Glutamatergic neuron (in vitro differentiated cells): ENCODE data around the gene MRI1. TPM values are rescaled to one million over a fixed set of nuclear protein-coding genes. Genes with fewer than 3 reads are reported as not detected.

Source experiments
- DNase-seq: peaks from one replicate; pipeline ENCODE4 v3.0.0; 2022
- H3K27ac Mint-ChIP-seq: one replicate; pipeline ENCODE4 v1.8.0; 2020; ENCODE audit warnings: mild to moderate bottlenecking, mixed read lengths, inconsistent platforms; ENCODE audit not compliant: unreplicated experiment
- H3K27me3 Mint-ChIP-seq: one replicate; pipeline ENCODE4 v1.8.0; 2020; ENCODE audit warnings: mild to moderate bottlenecking, moderate library complexity, mixed read lengths, inconsistent platforms; ENCODE audit not compliant: unreplicated experiment
- H3K36me3 Mint-ChIP-seq: one replicate; pipeline ENCODE4 v1.8.0; 2020; ENCODE audit warnings: mild to moderate bottlenecking, mixed read lengths, inconsistent platforms; ENCODE audit not compliant: unreplicated experiment
- H3K4me1 Mint-ChIP-seq: one replicate; pipeline ENCODE4 v1.8.0; 2020; ENCODE audit warnings: mild to moderate bottlenecking, low read depth, mixed read lengths, inconsistent platforms; ENCODE audit not compliant: unreplicated experiment
- H3K4me3 Mint-ChIP-seq: one replicate; pipeline ENCODE4 v1.8.0; 2020; ENCODE audit warnings: mild to moderate bottlenecking, mixed read lengths, inconsistent platforms; ENCODE audit not compliant: unreplicated experiment
- H3K9me3 Mint-ChIP-seq: one replicate; pipeline ENCODE4 v1.8.0; 2020; ENCODE audit warnings: mild to moderate bottlenecking, moderate library complexity, mixed read lengths, inconsistent platforms; ENCODE audit not compliant: unreplicated experiment
- total RNA-seq: library from RNA; stranded (reverse); fragmentation: NEBNext Ultra II Directional; extraction: Animal tissue kit (Norgen Biotek cat#: 25700); gene quantifications from one replicate; pipeline ENCODE4 v1.2.1, GENCODE V29; 2021; ENCODE audit not compliant: unreplicated experiment
- TF ChIP-seq, protein P1 (sequence below): fragments of 200-600 bp; sonication (generic); IDR thresholded peaks from one replicate; pipeline ENCODE4 v1.5.0; 2021; ENCODE audit not compliant: partially characterized antibody, unreplicated experiment

Gene MRI1
- total RNA-seq, 1 donor from 2014 or later, result 21.9 TPM

DNA sequence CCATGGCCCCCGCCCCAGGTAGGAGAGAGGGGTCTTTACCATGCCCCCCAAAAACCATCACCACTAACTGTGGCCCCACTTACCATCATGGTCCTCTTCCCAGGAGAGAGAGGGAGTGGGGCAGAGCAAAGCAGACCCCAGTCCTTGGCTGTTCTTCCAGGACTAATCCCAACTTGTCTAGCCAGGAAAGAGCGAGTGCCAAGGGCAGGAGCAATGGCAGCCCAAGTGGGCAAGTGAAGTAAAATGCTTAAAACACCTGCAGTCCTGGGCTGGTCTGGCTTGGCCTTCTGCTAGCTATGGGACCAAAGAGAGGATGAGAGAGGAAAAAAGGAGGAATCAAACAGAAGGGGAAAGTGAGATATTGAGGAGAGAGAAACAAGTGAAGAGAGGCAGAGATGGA, 48.8 kb downstream of the MRI1 start:
- Mint-ChIP-seq H3K27ac (no peak overlapping the region), H3K4me1 (no peaks in the 10 kb centered on the region), H3K36me3 (peaks cover 5% of the 10 kb centered on the region), H3K9me3 (peaks cover 2% of the 10 kb centered on the region), H3K27me3 (peaks cover 2% of the 10 kb centered on the region), H3K4me3 (no peak overlapping the region)
- TF ChIP-seq, protein P1, sequence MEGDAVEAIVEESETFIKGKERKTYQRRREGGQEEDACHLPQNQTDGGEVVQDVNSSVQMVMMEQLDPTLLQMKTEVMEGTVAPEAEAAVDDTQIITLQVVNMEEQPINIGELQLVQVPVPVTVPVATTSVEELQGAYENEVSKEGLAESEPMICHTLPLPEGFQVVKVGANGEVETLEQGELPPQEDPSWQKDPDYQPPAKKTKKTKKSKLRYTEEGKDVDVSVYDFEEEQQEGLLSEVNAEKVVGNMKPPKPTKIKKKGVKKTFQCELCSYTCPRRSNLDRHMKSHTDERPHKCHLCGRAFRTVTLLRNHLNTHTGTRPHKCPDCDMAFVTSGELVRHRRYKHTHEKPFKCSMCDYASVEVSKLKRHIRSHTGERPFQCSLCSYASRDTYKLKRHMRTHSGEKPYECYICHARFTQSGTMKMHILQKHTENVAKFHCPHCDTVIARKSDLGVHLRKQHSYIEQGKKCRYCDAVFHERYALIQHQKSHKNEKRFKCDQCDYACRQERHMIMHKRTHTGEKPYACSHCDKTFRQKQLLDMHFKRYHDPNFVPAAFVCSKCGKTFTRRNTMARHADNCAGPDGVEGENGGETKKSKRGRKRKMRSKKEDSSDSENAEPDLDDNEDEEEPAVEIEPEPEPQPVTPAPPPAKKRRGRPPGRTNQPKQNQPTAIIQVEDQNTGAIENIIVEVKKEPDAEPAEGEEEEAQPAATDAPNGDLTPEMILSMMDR, result no peak
- no peak for DNase-seq

DNA sequence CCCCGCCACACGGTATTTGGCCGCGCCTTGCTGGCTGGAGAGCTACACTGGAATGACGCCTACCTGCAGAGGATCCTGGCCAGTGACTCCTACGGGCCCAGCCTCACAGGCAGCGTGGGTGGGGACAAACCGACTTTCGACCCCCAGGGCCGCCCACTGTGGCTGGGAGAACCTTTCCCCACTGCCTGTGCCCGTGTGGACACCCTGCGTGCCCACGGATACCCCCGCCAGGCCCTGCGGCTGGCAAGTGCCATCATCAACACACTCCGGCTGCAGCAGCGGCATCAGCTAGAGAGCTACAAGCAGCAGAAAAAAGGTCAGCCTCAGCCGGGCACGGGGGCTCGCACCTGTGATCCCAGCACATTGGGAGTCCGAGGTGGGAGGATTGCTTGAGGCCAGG, 50.2 kb downstream of the MRI1 start:
- Mint-ChIP-seq H3K9me3 (peaks cover 2% of the 10 kb centered on the region), H3K36me3 (peaks cover 5% of the 10 kb centered on the region), H3K27me3 (peaks cover 2% of the 10 kb centered on the region), H3K4me3 (no peak overlapping the region), H3K4me1 (no peaks in the 10 kb centered on the region), H3K27ac (no peak overlapping the region)
- no peak for DNase-seq
- TF ChIP-seq, protein P1, result no peak

- H3K4me3 Mint-ChIP-seq, result no peak overlapping the region
These were observed 52.8 kb downstream of the MRI1 start for GRCh38 chr19:13817018-13817614.

GRCh38 chr19:13817615-13818371, 53.5 kb downstream of the MRI1 start:
- Mint-ChIP-seq H3K4me3 (no peak overlapping the region), H3K27ac (no peak overlapping the region), H3K4me1 (no peaks in the 10 kb centered on the region), H3K9me3 (peaks cover 2% of the 10 kb centered on the region), H3K36me3 (peaks cover 5% of the 10 kb centered on the region), H3K27me3 (peaks cover 2% of the 10 kb centered on the region)
- peak; percentile 46 for DNase-seq
- TF ChIP-seq, protein P1, result no peak

More at GRCh38 chr19:13817018-13817614, 52.8 kb downstream of the MRI1 start:
- peaks cover 2% of the 10 kb centered on the region for H3K9me3 Mint-ChIP-seq
- DNase-seq, result peak; percentile 55
- H3K27me3 Mint-ChIP-seq, result peaks cover 2% of the 10 kb centered on the region
- peaks cover 5% of the 10 kb centered on the region for H3K36me3 Mint-ChIP-seq
- no peak overlapping the region for H3K27ac Mint-ChIP-seq
- no peaks in the 10 kb centered on the region for H3K4me1 Mint-ChIP-seq
- TF ChIP-seq, protein P1, result no peak

GRCh38 chr19:13819238-13819637, 54.9 kb downstream of the MRI1 start:
- TF ChIP-seq, protein P1, result no peak
- peaks cover 7% of the 10 kb centered on the region for H3K36me3 Mint-ChIP-seq
- peaks cover 2% of the 10 kb centered on the region for H3K27me3 Mint-ChIP-seq
- no peaks in the 10 kb centered on the region for H3K4me1 Mint-ChIP-seq
- no peak for DNase-seq
- H3K27ac Mint-ChIP-seq, result no peak overlapping the region
- peaks cover 2% of the 10 kb centered on the region for H3K9me3 Mint-ChIP-seq
- no peak overlapping the region for H3K4me3 Mint-ChIP-seq
